DMS53 (cell line): ENCODE measurements around the gene SLC9A9.
"Not testable (repeated sequence)": the region's sequence is repeated elsewhere in the genome, so short reads cannot be mapped to it uniquely, and the experiment has no call there.

Experiments
- DNase-seq: peaks from one replicate; lab custom pipeline; 2025; lab: John Stamatoyannopoulos, UW

SLC9A9 gene

GRCh38 chr3:143551761-143552160, 296.5 kb downstream of the SLC9A9 start:
- DNase-seq = no peak

DNA sequence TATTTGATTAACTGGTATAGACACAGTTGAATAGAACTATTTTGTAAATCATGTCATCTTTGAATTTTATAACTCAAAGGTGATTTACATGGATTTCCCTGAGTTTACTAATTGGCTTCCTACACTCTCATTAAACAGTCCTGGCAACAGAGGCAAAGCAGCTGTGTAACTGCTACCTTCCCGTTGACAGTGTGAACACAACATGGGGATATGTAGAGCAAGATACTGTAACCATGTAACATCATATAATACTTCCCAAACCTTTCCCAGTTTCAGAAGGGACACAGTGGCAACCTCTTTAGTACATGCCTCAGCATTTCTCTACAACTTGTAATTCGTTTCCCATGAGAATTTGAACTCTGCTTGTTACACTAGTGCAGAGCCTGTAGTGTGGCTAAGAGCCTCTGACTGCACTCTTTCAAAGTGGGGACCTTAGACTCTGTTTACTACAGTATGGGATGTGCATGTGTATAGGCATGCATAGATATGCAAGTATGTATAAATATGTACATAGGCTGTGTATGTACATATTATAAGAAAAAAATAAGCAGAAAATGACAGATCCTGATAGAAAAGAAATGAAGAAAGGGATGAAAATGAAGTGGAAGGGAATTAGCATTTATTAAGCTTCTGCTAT, 299.3 kb downstream of the SLC9A9 start:
- DNase-seq = no peak

DNA sequence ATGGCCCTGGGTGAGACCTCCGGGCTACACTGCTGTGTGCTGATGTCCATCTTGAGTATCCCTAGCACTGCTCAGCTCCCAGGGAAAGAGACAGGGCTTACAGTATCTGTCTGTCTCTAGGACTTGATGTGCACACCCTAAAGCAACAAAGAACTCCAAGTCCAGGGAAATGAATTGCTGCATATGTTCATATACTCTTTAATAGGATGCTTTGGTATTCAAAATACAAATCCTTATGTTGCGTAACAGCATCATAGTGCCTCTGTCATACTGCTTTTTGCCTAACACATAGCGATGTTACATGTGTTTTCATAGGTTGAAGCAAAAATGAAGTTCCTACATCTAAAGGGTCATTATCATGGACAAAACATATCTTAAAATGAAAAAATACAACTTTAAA, 299.9 kb downstream of the SLC9A9 start:
- no peak for DNase-seq

DNA sequence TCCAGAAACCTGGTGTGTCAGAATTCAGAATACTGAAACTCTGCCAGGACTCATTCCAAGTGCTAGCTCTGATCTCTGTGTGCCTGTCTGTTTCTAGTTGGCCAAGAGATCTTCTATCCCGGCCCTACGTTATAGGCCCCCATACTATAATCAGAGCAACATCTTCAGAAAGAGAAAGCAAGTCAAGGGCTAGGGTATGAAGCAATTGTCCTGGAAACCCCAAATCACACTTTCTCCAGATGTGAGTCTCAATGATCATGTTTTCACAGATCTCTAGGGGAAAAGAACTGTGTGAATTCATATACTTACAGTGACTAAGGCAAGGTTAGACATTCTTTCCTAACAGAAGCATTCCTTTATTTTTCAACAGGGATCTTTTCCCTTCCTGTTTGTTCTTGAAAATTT, 309.7 kb downstream of the SLC9A9 start:
- DNase-seq = no peak

GRCh38 chr3:143538061-143538460, 310.2 kb downstream of the SLC9A9 start:
- DNase-seq = no peak

GRCh38 chr3:143536817-143537535, 311.3 kb downstream of the SLC9A9 start:
- DNase-seq = no peak

GRCh38 chr3:143535994-143536784, 312.1 kb downstream of the SLC9A9 start:
- no peak for DNase-seq

GRCh38 chr3:143533391-143533790, 314.9 kb downstream of the SLC9A9 start:
- DNase-seq = no peak

DNA sequence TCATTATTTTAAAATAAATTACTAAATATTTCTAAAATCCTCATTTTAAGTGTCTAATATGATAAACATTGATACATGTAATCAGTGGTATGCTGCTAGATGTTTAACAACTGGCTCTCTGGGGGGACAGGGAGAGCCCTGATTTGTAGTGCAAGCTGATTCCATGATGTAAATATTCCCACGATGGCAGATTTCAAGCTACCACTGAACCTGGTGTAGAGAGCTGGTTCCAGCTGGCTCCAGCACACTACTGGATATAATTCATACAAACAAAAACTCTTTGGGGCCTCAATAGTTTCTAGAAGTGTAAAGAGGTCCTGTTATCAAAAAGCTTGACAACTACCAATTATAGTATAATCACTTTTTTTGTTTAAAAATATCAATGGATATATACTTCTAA, 316.2 kb downstream of the SLC9A9 start:
- no peak for DNase-seq

DNA sequence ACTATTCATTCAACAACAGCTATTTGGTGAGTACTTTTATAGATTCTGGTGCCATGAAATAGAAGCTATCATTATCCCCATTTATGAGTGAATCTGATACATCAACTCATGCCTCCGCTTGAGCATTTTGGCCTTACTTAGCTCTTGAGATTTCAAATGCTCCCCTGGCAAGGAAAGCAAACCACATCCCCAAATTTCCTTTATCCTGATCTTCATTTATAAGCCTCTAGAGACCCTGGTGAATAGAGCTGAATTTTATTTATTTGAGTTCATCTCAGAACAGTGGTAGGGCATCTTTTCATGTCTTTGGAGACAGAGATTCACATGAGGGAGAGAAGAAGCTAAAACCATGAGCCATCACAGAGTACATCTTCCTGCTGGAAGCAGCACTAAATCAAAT, 317.2 kb downstream of the SLC9A9 start:
- no peak for DNase-seq

DNA sequence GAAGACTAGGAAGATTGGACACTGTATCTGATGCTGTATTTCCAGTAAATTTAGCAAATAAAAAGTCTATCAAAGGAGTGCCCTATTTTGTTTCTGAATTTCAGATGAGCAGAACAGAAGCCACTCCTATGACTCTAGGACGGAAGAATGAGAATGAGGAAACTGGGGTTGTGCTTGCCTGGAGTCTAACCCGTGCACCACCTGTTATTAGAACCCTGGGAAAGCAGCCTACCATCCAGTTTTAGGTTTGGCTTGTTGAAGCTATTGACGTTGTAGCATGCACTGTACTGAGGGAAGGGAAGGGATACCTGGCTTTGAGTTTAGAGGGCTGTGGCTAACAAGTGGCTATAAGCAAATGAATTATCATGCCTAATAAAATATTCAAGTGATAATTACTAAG, 318.5 kb downstream of the SLC9A9 start:
- DNase-seq = no peak

DNA sequence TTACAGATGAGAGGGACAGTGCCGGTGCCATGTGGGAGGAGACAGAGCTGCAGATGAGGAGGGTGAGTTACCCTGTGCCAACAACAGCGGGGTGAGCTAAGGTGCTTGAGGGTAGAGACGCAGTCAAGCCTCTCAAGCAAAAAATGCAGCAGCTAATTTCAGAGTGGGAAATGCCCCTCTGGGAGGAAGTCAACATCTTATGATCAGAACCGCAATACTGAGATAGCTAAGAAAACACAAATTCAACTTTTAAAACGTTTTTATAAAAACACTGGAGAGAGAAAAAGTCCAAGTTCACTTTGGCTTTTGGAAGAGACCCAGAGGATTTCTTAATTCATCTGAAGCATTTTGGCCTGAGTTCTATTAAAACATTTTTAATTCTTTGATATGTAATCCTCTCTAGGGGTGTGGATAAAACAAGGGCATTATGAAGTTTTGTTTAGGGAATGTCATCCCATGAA, 319.2 kb downstream of the SLC9A9 start:
- no peak for DNase-seq

DNA sequence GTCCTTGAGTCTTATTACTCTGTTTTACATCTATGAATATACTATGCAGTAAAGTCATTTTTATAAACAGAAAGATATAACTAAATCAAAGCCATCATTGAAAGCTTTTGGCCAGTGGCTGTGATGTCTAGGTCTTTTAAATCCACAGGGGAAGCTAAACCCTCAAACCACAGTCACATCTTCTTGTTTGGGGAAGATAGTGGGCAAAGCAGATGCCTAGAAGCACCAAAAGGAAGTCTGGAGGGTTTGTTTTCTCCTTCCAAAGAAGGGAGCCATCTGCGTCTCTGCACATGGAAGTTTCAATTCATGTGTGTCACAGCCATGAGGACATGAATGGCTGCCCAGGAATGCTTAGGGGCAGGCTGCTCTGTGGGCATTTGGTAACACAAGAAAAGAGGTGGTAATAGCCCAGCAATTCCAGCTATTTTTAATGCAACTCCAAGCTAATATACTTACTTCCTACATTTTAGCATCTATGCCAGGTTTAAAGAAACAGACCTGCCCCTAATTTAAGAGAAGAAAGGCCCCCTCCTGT, 322.2 kb downstream of the SLC9A9 start:
- DNase-seq = no peak

DNA sequence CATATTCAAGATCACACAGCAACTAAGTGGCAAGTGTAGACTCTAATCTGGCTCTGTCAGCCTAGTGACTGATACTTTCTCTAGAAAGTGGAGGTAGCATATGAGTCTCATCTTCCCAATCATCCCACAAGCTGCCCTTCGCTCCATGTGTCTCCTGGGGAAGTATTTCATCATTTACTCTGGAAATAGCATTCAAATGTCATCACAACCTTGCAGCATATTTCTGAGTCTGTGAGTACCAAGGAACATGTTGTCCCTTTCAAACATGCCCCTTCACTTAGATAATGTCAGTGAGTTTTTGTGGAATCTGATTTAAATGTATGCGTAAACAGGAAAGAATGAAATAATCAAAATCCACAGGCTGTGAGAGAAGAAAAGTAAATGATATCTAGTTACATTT, 322.9 kb downstream of the SLC9A9 start:
- DNase-seq = no peak

GRCh38 chr3:143521803-143522202, 326.5 kb downstream of the SLC9A9 start:
- DNase-seq = no peak

- not testable (repeated sequence) for DNase-seq
Observed at GRCh38 chr3:143517131-143517530, 331.1 kb downstream of the SLC9A9 start.

GRCh38 chr3:143514874-143515273, 333.4 kb downstream of the SLC9A9 start:
- DNase-seq = no peak

GRCh38 chr3:143514109-143514508, 334.2 kb downstream of the SLC9A9 start:
- no peak for DNase-seq

DNA sequence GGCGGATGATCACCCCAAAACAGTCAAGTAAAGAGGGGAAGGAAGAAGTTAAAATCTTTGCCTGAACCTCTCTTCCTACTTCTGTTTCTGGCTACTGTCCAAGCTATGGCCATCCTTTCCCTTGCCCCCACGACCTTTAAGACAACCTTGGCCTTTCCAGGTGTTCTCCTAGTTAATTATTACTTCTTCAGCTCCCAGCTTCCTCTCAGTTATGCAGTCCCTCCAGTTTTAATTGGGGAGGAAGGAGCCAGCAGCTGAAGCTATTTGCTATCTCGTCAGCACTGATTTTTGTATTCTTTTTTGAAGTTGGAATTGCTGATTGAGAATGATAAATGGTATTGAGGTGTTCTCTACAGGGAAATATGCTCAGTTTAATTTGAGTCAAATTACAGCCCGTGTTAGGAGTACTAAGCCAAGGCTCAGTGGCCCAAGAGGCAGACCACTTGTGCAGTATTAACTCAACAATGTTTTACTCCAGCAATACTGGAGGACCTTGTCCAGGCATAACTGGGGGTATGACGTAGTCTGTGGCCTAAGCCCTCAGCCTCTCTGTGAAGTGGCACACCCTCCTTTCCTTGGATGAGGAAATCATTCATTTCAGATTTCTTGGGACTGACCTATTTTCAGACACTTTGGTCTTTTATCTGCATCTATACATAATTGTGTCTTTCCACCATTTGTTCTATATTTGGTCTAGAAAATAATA, 336.9 kb downstream of the SLC9A9 start:
- peak; percentile 52 for DNase-seq

DNA sequence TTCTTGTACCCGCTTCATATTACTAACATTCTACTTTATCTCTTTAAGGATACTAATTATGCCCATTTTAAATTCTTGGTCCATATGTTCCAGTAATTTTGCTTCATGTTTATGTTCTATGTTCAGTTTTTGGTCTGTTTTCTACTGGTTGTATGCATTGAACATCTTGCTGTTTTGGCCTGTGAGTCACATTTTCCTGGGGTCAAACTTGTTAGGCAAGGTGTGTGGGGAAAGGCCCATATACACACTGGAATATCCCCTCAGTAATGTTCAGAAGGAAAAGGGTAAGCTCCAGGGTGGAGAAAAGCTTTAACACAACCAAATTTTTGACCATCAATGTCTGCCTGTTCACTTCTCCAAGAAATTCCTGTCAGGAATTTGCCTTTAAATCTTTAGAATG, 337.7 kb downstream of the SLC9A9 start:
- DNase-seq = no peak

GRCh38 chr3:143507735-143508580, 340.3 kb downstream of the SLC9A9 start:
- no peak for DNase-seq
